GM12892 (cell line): ENCODE measurements around the gene STK11IP.

ENCODE experiments used
- POLR2A ChIP-seq: IDR thresholded peaks from 2 replicates; pipeline ENCODE4 v1.6.1; 2011; ENCODE audit warnings: low read depth, low read length, control low read depth
- POLR2AphosphoS5 ChIP-seq: IDR thresholded peaks from 2 replicates; pipeline ENCODE4 v1.6.1; 2011; ENCODE audit warnings: low read depth, low read length, control low read depth

GRCh38 chr2:219658196-219658846 lies 60.7 kb downstream of the STK11IP start:
- TF ChIP-seq POLR2A (no peak), POLR2AphosphoS5 (no peak)
